ENCODE results near the gene OSR1. TPM values are rescaled to one million over a fixed set of nuclear protein-coding genes. Genes with fewer than 3 reads are reported as not detected.
"Not testable (repeated sequence)": the region's sequence is repeated elsewhere in the genome, so short reads cannot be mapped to it uniquely, and the experiment has no call there.

The OSR1 gene
- total RNA-seq (not detected), polyA plus RNA-seq (not detected), total RNA-seq (not detected)

DNA sequence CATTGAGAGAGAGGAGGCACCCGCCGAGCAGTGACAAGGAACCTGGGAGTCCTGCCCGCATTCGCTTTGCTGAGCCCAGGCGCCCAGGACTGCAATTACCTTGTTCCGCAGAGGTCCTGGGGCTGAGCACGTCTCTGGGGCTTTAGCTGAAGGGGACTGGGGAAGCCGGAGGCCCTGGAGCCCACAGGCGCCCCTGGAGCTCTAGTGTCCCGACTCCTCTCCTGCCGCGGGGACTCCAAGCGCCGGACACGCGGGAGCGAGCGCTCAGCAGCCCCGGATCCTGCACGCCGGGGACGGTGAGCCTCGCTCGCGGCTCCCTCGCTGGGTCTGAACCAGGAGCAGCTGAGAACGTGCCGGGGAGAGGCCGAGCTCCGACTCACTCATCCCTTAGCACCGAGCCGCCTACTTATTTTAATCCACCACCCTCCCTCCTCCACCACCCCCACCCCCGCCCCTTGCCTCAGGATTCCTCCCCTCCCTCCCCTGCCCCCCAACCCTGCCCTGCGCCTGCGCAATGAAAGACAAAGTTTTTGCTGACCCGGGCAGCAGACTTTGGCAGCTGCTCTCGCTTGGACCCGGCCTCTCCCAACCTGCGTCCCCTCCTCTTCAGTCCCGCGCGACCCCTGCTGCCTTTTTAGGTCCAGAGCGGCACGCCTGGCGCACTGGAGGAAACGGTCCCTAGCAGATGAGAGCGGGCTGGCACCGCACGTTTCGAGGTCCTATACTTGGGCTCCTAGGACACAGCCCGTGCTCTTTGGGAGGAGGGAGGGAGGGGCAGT, at the start of gene OSR1:
Gene OSR1, minus strand, starts transcription at position 382 of the 779 bp plus-strand sequence. CDS start 4,818 bp downstream, outside the sequence.
- Histone ChIP-seq H3K4me1 (ENCODE audit: control insufficient read depth in 2 of 2, insufficient read depth in 2 of 2, low read length in 2 of 2) (peaks cover 7 to 38% of the 10 kb centered on the region in 2 donors), H3K9me3 (ENCODE audit: control insufficient read depth in 2 of 3, low read length in 3 of 3) (no peaks in the 10 kb centered on the region), H3K27me3 (ENCODE audit: control insufficient read depth in 2 of 2, insufficient read depth in 2 of 2, low read length in 2 of 2) (peaks cover 19 to 66% of the 10 kb centered on the region in 2 donors), H3K36me3 (ENCODE audit: control insufficient read depth in 2 of 3, insufficient read depth in 3 of 3, low read length in 3 of 3) (no peaks in the 10 kb centered on the region), H3K27ac (ENCODE audit: low read depth, low read length) (no peak within 1 kb of the TSS), H3K4me3 (ENCODE audit: low read length) (peak within 1 kb of the TSS; percentile 7)
- ChIA-PET POLR2A (interaction anchor here (2.8 to 4.0 kb wide), 2 partner anchors 8 to 12 kb away, joined by 19 to 27 read pairs; no protein-coding TSS in a partner anchor), CTCF (no interaction called here)
- H3K9me3 Mint-ChIP-seq: peaks cover 0 to 5% (median 0%) of the 10 kb centered on the region in 11 donors
- H3K4me3 Mint-ChIP-seq: peak within 1 kb of the TSS; percentile 45 to 95 (median 66)
- H3K36me3 Mint-ChIP-seq: peaks cover 0 to 2% (median 0%) of the 10 kb centered on the region in 5 donors
- DNase-seq: peak in 1 of 9 donors; percentile 44
- intact Hi-C loops (cut with micrococcal nuclease): loop anchor here (1.0 to 10.0 kb wide), 2 partner anchors 10 to 1824 kb away; no protein-coding TSS in a partner anchor
- ATAC-seq: peak; percentile 26
- H3K4me1 Mint-ChIP-seq: peaks cover 40 to 57% (median 52%) of the 10 kb centered on the region in 7 donors
- peak within 1 kb of the TSS in 4 of 9 donors; percentile 15 to 79 (median 50) for H3K27ac Mint-ChIP-seq
- peaks cover 76 to 100% (median 78%) of the 10 kb centered on the region in 5 donors for H3K27me3 Mint-ChIP-seq

DNA sequence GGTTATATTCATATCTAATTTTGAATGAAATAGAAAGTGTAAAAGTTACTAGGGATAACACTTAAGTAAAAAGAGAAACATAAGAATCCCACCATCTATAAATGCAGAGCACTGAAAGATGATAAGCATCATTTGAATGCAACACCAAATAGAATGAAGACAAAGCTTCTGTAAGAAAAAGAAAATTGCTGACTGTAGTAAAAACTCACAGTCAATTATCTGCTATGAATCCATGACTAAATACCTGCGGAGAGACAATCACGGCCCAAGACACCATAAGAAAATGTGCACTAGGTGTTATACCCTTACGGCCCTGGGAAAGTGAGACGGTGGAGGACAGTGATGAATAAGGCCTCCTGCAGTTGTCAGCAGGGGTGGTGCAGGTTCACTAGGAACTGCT, 45.4 kb upstream of the OSR1 start:
- Mint-ChIP-seq H3K36me3 (no peaks in the 10 kb centered on the region), H3K27me3 (peaks cover 7 to 28% (median 18%) of the 10 kb centered on the region in 5 donors), H3K4me3 (no peak overlapping the region), H3K9me3 (peaks cover 0 to 2% (median 0%) of the 10 kb centered on the region in 11 donors), H3K4me1 (no peaks in the 10 kb centered on the region), H3K27ac (no peak overlapping the region)
- Histone ChIP-seq H3K27me3 (ENCODE audit: control insufficient read depth in 2 of 2, insufficient read depth in 2 of 2, low read length in 2 of 2) (no peaks in the 10 kb centered on the region), H3K4me1 (ENCODE audit: control insufficient read depth in 2 of 2, insufficient read depth in 2 of 2, low read length in 2 of 2) (no peaks in the 10 kb centered on the region), H3K27ac (ENCODE audit: low read depth, low read length) (no peak overlapping the region), H3K9me3 (ENCODE audit: control insufficient read depth in 2 of 3, low read length in 3 of 3) (no peaks in the 10 kb centered on the region), H3K4me3 (ENCODE audit: low read length) (no peak overlapping the region), H3K36me3 (ENCODE audit: control insufficient read depth in 2 of 3, insufficient read depth in 3 of 3, low read length in 3 of 3) (no peaks in the 10 kb centered on the region)
- ChIA-PET CTCF (no interaction called here), POLR2A (no interaction called here)
- ATAC-seq (no peak), DNase-seq (no peak)
- intact Hi-C loops (cut with micrococcal nuclease): no loop called here

DNA sequence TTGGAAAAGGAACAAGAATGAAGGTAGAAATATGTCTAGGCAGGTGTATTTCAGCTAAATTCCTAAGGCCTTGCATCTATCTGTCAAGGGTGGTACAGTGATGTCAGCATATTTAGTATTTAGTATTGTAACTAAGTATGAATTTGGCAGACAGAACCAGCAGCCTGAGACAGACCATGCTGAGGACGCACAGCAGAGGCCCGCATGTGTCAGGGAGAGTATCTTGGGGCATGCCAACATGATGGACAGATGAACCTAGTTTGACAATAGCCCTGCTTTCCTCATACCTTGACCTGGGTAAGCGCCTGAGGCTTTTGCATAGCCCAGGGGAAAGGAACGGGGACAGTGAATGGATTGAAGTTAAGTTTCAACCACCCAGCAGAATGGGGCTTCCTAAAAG, 33.8 kb upstream of the OSR1 start:
- H3K4me3 Mint-ChIP-seq: no peak overlapping the region
- no peaks in the 10 kb centered on the region for H3K36me3 Mint-ChIP-seq
- Histone ChIP-seq H3K27me3 (ENCODE audit: control insufficient read depth in 2 of 2, insufficient read depth in 2 of 2, low read length in 2 of 2) (no peaks in the 10 kb centered on the region), H3K4me3 (ENCODE audit: low read length) (no peak overlapping the region), H3K36me3 (ENCODE audit: control insufficient read depth in 2 of 3, insufficient read depth in 3 of 3, low read length in 3 of 3) (no peaks in the 10 kb centered on the region), H3K9me3 (ENCODE audit: control insufficient read depth in 2 of 3, low read length in 3 of 3) (no peaks in the 10 kb centered on the region), H3K4me1 (ENCODE audit: control insufficient read depth in 2 of 2, insufficient read depth in 2 of 2, low read length in 2 of 2) (no peaks in the 10 kb centered on the region), H3K27ac (ENCODE audit: low read depth, low read length) (no peak overlapping the region)
- CTCF ChIA-PET: no interaction called here
- intact Hi-C loops (cut with micrococcal nuclease): no loop called here
- no peak for ATAC-seq
- peaks cover 4 to 48% (median 40%) of the 10 kb centered on the region in 5 donors for H3K27me3 Mint-ChIP-seq
- peaks cover 0 to under 1% (median 0%) of the 10 kb centered on the region in 7 donors for H3K4me1 Mint-ChIP-seq
- POLR2A ChIA-PET: interaction anchor here (0.6 kb wide), 1 partner anchor 32 kb away, joined by 6 read pairs; no protein-coding TSS in a partner anchor
- no peak overlapping the region for H3K27ac Mint-ChIP-seq
- DNase-seq: no peak
- peaks cover 0 to 11% (median 2%) of the 10 kb centered on the region in 11 donors for H3K9me3 Mint-ChIP-seq

DNA sequence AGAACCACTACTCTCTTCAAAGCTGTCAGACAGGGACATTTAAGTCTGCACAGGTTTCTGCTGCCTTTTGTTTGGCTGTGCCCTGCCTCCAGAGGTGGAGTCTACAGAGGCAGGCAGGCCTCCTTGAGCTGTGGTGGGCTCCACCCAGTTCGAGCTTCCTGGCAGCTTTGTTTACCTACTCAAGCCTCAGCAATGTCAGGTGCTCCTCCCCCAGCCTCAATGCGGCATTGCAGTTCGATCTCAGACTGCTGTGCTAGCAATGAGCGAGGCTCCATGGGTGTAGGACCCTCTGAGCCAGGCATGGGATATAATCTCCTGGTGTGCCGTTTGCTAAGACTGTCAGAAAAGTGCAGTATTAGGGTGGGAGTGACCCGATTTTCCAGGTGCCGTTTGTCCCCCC, 31.0 kb upstream of the OSR1 start:
- H3K27me3 ChIP-seq (ENCODE audit: control insufficient read depth in 2 of 2, insufficient read depth in 2 of 2, low read length in 2 of 2); intact Hi-C loops (cut with micrococcal nuclease); CTCF ChIA-PET; H3K9me3 ChIP-seq (ENCODE audit: control insufficient read depth in 2 of 3, low read length in 3 of 3); ATAC-seq; H3K4me1 Mint-ChIP-seq; H3K4me3 ChIP-seq (ENCODE audit: low read length); H3K36me3 Mint-ChIP-seq; H3K4me3 Mint-ChIP-seq; DNase-seq; H3K27ac Mint-ChIP-seq; POLR2A ChIA-PET; H3K4me1 ChIP-seq (ENCODE audit: control insufficient read depth in 2 of 2, insufficient read depth in 2 of 2, low read length in 2 of 2); H3K36me3 ChIP-seq (ENCODE audit: control insufficient read depth in 2 of 3, insufficient read depth in 3 of 3, low read length in 3 of 3); H3K27ac ChIP-seq (ENCODE audit: low read depth, low read length): not testable (repeated sequence)
- H3K27me3 Mint-ChIP-seq: peaks cover 0 to 48% (median 39%) of the 10 kb centered on the region in 5 donors
- peaks cover 0 to 16% (median 4%) of the 10 kb centered on the region in 11 donors for H3K9me3 Mint-ChIP-seq

DNA sequence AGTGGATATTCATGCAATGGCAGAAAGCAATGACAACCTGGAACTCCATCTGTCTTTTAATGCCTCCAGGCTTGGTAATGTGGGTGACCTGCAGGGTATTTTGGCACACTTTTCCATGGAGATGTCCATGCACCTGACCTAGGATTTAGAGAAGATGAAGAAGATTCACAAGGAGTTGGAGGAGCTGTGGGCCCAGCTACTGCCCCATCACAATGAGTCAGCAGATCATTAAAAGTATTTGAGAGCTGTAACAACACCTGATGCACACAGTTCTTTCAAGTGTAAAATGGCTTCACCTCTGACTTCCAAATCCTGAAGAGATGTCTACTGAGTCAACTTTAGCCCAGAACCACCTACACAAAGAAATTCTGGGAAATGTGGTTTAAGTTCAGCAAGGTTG, 22.1 kb upstream of the OSR1 start:
- H3K36me3 Mint-ChIP-seq: no peaks in the 10 kb centered on the region
- CTCF ChIA-PET: no interaction called here
- Histone ChIP-seq H3K36me3 (ENCODE audit: control insufficient read depth in 2 of 3, insufficient read depth in 3 of 3, low read length in 3 of 3) (no peaks in the 10 kb centered on the region), H3K4me3 (ENCODE audit: low read length) (no peak overlapping the region), H3K27ac (ENCODE audit: low read depth, low read length) (no peak overlapping the region), H3K27me3 (ENCODE audit: control insufficient read depth in 2 of 2, insufficient read depth in 2 of 2, low read length in 2 of 2) (no peaks in the 10 kb centered on the region), H3K4me1 (ENCODE audit: control insufficient read depth in 2 of 2, insufficient read depth in 2 of 2, low read length in 2 of 2) (no peaks in the 10 kb centered on the region), H3K9me3 (ENCODE audit: control insufficient read depth in 2 of 3, low read length in 3 of 3) (no peaks in the 10 kb centered on the region)
- H3K9me3 Mint-ChIP-seq: peaks cover 0 to 7% (median 1%) of the 10 kb centered on the region in 11 donors
- DNase-seq: no peak
- no peaks in the 10 kb centered on the region for H3K4me1 Mint-ChIP-seq
- no peak overlapping the region for H3K4me3 Mint-ChIP-seq
- H3K27me3 Mint-ChIP-seq: peaks cover 17 to 32% (median 22%) of the 10 kb centered on the region in 5 donors
- POLR2A ChIA-PET: no interaction called here
- ATAC-seq: no peak
- intact Hi-C loops (cut with micrococcal nuclease): no loop called here
- no peak overlapping the region for H3K27ac Mint-ChIP-seq

DNA sequence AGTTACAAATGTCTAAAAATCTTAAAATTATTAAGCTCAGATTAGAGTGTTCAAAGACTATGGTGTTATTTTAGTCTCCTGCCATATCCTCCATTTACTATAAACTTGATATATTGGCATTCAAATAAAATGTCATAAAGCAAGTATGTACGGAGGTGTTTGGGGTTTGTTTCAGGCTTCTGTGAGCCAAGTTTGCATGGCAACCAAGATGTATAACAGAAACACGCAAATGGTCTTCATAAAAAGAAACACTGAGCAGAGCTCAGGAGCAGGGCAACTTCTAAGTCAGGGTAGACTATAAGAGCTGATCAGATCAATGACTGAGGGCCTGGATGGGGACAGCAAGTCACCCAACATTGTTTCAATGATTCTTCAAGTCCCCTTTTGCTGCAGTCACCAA, 20.5 kb upstream of the OSR1 start:
- Mint-ChIP-seq H3K27me3 (peaks cover 17 to 48% (median 28%) of the 10 kb centered on the region in 5 donors), H3K4me1 (no peaks in the 10 kb centered on the region), H3K27ac (no peak overlapping the region), H3K36me3 (no peaks in the 10 kb centered on the region), H3K4me3 (no peak overlapping the region), H3K9me3 (peaks cover 0 to 6% (median 1%) of the 10 kb centered on the region in 11 donors)
- H3K27ac ChIP-seq (ENCODE audit: low read depth, low read length): no peak overlapping the region
- POLR2A ChIA-PET: no interaction called here
- no peak for DNase-seq
- no peak for ATAC-seq
- no peak overlapping the region for H3K4me3 ChIP-seq (ENCODE audit: low read length)
- CTCF ChIA-PET: no interaction called here
- no peaks in the 10 kb centered on the region for H3K9me3 ChIP-seq (ENCODE audit: control insufficient read depth in 2 of 3, low read length in 3 of 3)
- no peaks in the 10 kb centered on the region for H3K36me3 ChIP-seq (ENCODE audit: control insufficient read depth in 2 of 3, insufficient read depth in 3 of 3, low read length in 3 of 3)
- no peaks in the 10 kb centered on the region for H3K4me1 ChIP-seq (ENCODE audit: control insufficient read depth in 2 of 2, insufficient read depth in 2 of 2, low read length in 2 of 2)
- intact Hi-C loops (cut with micrococcal nuclease): no loop called here
- no peaks in the 10 kb centered on the region for H3K27me3 ChIP-seq (ENCODE audit: control insufficient read depth in 2 of 2, insufficient read depth in 2 of 2, low read length in 2 of 2)
